Cardiac fibroblast (primary cell): ENCODE results near the gene GLIS1.

Source experiments
- DNase-seq, 2 donors: peaks; one replicate each; pipeline versions ENCODE4 v3.0.0 to v3.0.0-alpha.2; 2010; ENCODE audit warnings: low read depth in 2 of 2
- H3K4me3 ChIP-seq, 2 donors: replicated peaks in 1 of 2; 1 replicate in 1 of 2; 2 replicates in 1 of 2; pipeline ENCODE4 v1.5.1; 2011; ENCODE audit warnings: low read depth in 2 of 2, low read length in 2 of 2, mild to moderate bottlenecking in 2 of 2, moderate library complexity in 1 of 2
- CTCF ChIP-seq: IDR thresholded peaks from one replicate; pipeline ENCODE4 v1.5.1; 2011; ENCODE audit warnings: low read depth, mild to moderate bottlenecking, low read length, inconsistent platforms

GLIS1 gene

GRCh38 chr1:53552981-53553733, 185.8 kb downstream of the GLIS1 start:
- no peak overlapping the region for H3K4me3 ChIP-seq
- no peak for DNase-seq
- no peak for TF ChIP-seq CTCF

GRCh38 chr1:53552146-53552861, 186.7 kb downstream of the GLIS1 start:
- no peak overlapping the region for H3K4me3 ChIP-seq
- no peak for DNase-seq
- no peak for TF ChIP-seq CTCF

- DNase-seq = no peak
- TF ChIP-seq CTCF = no peak
- H3K4me3 ChIP-seq = no peak overlapping the region
These were observed 187.5 kb downstream of the GLIS1 start for GRCh38 chr1:53551428-53551995.

GRCh38 chr1:53550201-53550741, 188.7 kb downstream of the GLIS1 start:
- H3K4me3 ChIP-seq = no peak overlapping the region
- no peak for TF ChIP-seq CTCF
- peak; percentile 63 to 64 for DNase-seq

- no peak for TF ChIP-seq CTCF
- DNase-seq = no peak
- no peak overlapping the region for H3K4me3 ChIP-seq
These were observed 189.2 kb downstream of the GLIS1 start for GRCh38 chr1:53549781-53550180.

GRCh38 chr1:53549287-53549686, 189.7 kb downstream of the GLIS1 start:
- H3K4me3 ChIP-seq = no peak overlapping the region
- TF ChIP-seq CTCF = no peak
- DNase-seq = peak in 1 of 2 donors; percentile 32
